ENCODE data around the gene ERMAP. TPM values are rescaled to one million over a fixed set of nuclear protein-coding genes. Genes with fewer than 3 reads are reported as not detected.

The ERMAP gene
- total and polyA plus RNA-seq, 10 of the 15 experiments (the other 5 are each of a cell fraction or from before 2014, with no cell fraction given), result 1.4 to 6.8 (median 4.1) TPM

- whole genome bisulfite sequencing (ENCODE audit: insufficient coverage, insufficient replicate concordance, low lambda C conversion rate, missing lambda C conversion rate), result 98% methylated on average over 6 of the region's 6 CpGs
- POLR2A ChIA-PET, result interaction anchor here (1.8 kb wide), 1 partner anchor 10 kb away, joined by 9 read pairs; the partner anchor contains the start of genes C1orf50 and P3H1
- Histone ChIP-seq H3K27ac (ENCODE audit: control insufficient read depth, insufficient read depth) (no peak overlapping the region), H3K4me2 (ENCODE audit: control insufficient read depth, insufficient read depth) (no peak overlapping the region), H3K4me3 (no peak overlapping the region), H3K9ac (ENCODE audit: control insufficient read depth, insufficient read depth, low read length) (no peak overlapping the region), H4K20me1 (ENCODE audit: control insufficient read depth, insufficient read depth) (no peaks in the 10 kb centered on the region), H3K4me1 (ENCODE audit: control insufficient read depth, insufficient read depth, low read length) (peaks cover 5% of the 10 kb centered on the region; the same call in 1 of the 2 replicates), H3K9me3 (replicated peaks; ENCODE audit: control insufficient read depth, insufficient read depth, low read length) (no peaks in the 10 kb centered on the region), H3K79me2 (ENCODE audit: control insufficient read depth, insufficient read depth, low read length) (no peaks in the 10 kb centered on the region), H3K27me3 (replicated peaks in 1 of 2; ENCODE audit: control insufficient read depth in 2 of 2, insufficient read depth in 2 of 2, low read length in 1 of 2) (no peaks in the 10 kb centered on the region), H3K36me3 (ENCODE audit: control insufficient read depth in 2 of 2, insufficient read depth in 2 of 2, low read length in 1 of 2) (peaks cover 10 to 26% of the 10 kb centered on the region in 2 experiments), H2AFZ (ENCODE audit: control insufficient read depth, low read depth, low read length) (no peak overlapping the region)
- SMC1A ChIA-PET (ENCODE audit: uncharacterized antibody, unreplicated experiment), result interaction anchor here (1.3 to 5.6 kb wide), 4 partner anchors 9 to 296 kb away, joined by 4 to 53 read pairs (median 28); partner anchors contain the start of genes C1orf50 and P3H1
- TF ChIP-seq CBX3 (IDR thresholded peaks at IDR 0.05; ENCODE audit: borderline replicate concordance, low read depth), result no peak
- no TSS peak for BruUV-seq (replicated peaks)
- intact Hi-C loops (cut with micrococcal nuclease; ENCODE audit: unreplicated experiment), result no loop called here
- RAD21 ChIA-PET (ENCODE audit: unreplicated experiment), result interaction anchor here (2.4 to 5.2 kb wide), 3 partner anchors 9 to 297 kb away, joined by 16 to 92 read pairs (median 25); partner anchors contain the start of genes C1orf50 and P3H1
- FAIRE-seq (no peak), ATAC-seq (no peak), DNase-seq (ENCODE audit: low read depth, low spot score) (no peak)
- in situ Hi-C loops (cut with MboI), result no loop called here
- CTCF ChIA-PET, result interaction anchor here (0.8 to 3.0 kb wide), 6 partner anchors 8 to 297 kb away, joined by 3 to 60 read pairs (median 10); partner anchors contain the start of genes C1orf50, P3H1 and ZNF691
Observed at GRCh38 chr1:42776502-42776901, 40.4 kb upstream of the ERMAP start.

GRCh38 chr1:42777852-42778251 lies 39.1 kb upstream of the ERMAP start:
- no peaks in the 10 kb centered on the region for H3K79me2 ChIP-seq (ENCODE audit: control insufficient read depth, insufficient read depth, low read length)
- no TSS peak for BruUV-seq (replicated peaks)
- DNase-seq (ENCODE audit: low read depth, low spot score) (no peak), ATAC-seq (peak; percentile 77), FAIRE-seq (peak; percentile 75)
- H3K4me3 ChIP-seq, result no peak overlapping the region
- RAD21 ChIA-PET (ENCODE audit: unreplicated experiment), result interaction anchor here (0.8 to 5.2 kb wide), 9 partner anchors 10 to 296 kb away, joined by 3 to 92 read pairs (median 4); partner anchors contain the start of genes C1orf50, P3H1 and ZNF691
- no peak overlapping the region for H2AFZ ChIP-seq (ENCODE audit: control insufficient read depth, low read depth, low read length)
- H3K27ac ChIP-seq (ENCODE audit: control insufficient read depth, insufficient read depth), result no peak overlapping the region
- intact Hi-C loops (cut with micrococcal nuclease; ENCODE audit: unreplicated experiment) (loop anchor here (1.0 to 2.0 kb wide), 2 partner anchors 135 to 295 kb away; no protein-coding TSS in a partner anchor), in situ Hi-C loops (cut with MboI) (no loop called here)
- SMC1A ChIA-PET (ENCODE audit: uncharacterized antibody, unreplicated experiment), result interaction anchor here (0.9 to 5.6 kb wide), 14 partner anchors 10 to 299 kb away, joined by 3 to 53 read pairs (median 5); partner anchors contain the start of genes C1orf50, P3H1 and SVBP
- no peaks in the 10 kb centered on the region for H3K27me3 ChIP-seq (replicated peaks in 1 of 2; ENCODE audit: control insufficient read depth in 2 of 2, insufficient read depth in 2 of 2, low read length in 1 of 2)
- no peaks in the 10 kb centered on the region for H4K20me1 ChIP-seq (ENCODE audit: control insufficient read depth, insufficient read depth)
- CTCF ChIA-PET, result interaction anchor here (0.7 to 3.0 kb wide), 31 partner anchors 9 to 637 kb away, joined by 3 to 60 read pairs (median 4); partner anchors contain the start of genes C1orf50, ERMAP, P3H1 and SVBP
- POLR2A ChIA-PET, result interaction anchor here (0.9 to 1.9 kb wide), 3 partner anchors 9 to 296 kb away, joined by 3 to 7 read pairs (median 4); partner anchors contain the start of genes C1orf50 and P3H1
- H3K4me1 ChIP-seq (ENCODE audit: control insufficient read depth, insufficient read depth, low read length), result peaks cover 5% of the 10 kb centered on the region; the same call in 1 of the 2 replicates
- H3K36me3 ChIP-seq (ENCODE audit: control insufficient read depth in 2 of 2, insufficient read depth in 2 of 2, low read length in 1 of 2), result peaks cover 10 to 29% of the 10 kb centered on the region in 2 experiments
- no peak overlapping the region for H3K9ac ChIP-seq (ENCODE audit: control insufficient read depth, insufficient read depth, low read length)
- no peaks in the 10 kb centered on the region for H3K9me3 ChIP-seq (replicated peaks; ENCODE audit: control insufficient read depth, insufficient read depth, low read length)
- no peak overlapping the region for H3K4me2 ChIP-seq (ENCODE audit: control insufficient read depth, insufficient read depth)
- TF ChIP-seq, protein P1, sequence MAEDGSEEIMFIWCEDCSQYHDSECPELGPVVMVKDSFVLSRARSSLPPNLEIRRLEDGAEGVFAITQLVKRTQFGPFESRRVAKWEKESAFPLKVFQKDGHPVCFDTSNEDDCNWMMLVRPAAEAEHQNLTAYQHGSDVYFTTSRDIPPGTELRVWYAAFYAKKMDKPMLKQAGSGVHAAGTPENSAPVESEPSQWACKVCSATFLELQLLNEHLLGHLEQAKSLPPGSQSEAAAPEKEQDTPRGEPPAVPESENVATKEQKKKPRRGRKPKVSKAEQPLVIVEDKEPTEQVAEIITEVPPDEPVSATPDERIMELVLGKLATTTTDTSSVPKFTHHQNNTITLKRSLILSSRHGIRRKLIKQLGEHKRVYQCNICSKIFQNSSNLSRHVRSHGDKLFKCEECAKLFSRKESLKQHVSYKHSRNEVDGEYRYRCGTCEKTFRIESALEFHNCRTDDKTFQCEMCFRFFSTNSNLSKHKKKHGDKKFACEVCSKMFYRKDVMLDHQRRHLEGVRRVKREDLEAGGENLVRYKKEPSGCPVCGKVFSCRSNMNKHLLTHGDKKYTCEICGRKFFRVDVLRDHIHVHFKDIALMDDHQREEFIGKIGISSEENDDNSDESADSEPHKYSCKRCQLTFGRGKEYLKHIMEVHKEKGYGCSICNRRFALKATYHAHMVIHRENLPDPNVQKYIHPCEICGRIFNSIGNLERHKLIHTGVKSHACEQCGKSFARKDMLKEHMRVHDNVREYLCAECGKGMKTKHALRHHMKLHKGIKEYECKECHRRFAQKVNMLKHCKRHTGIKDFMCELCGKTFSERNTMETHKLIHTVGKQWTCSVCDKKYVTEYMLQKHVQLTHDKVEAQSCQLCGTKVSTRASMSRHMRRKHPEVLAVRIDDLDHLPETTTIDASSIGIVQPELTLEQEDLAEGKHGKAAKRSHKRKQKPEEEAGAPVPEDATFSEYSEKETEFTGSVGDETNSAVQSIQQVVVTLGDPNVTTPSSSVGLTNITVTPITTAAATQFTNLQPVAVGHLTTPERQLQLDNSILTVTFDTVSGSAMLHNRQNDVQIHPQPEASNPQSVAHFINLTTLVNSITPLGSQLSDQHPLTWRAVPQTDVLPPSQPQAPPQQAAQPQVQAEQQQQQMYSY (CRISPR knock-in tag; IDR thresholded peaks at IDR 0.05), result no peak
- TF ChIP-seq RAD21 (IDR thresholded peaks at IDR 0.05; ENCODE audit: insufficient read depth, low read depth, low read length) (peak; percentile 85), ZBED1 (IDR thresholded peaks at IDR 0.05; ENCODE audit: borderline replicate concordance) (no peak), CTCF (IDR thresholded peaks at IDR 0.05 in 2 of 3, conservative IDR thresholded peaks at IDR 0.05 in 1 of 3; ENCODE audit: control insufficient read depth in 2 of 3, extremely low read depth in 1 of 3, insufficient read depth in 1 of 3, low read depth in 3 of 3, low read length in 3 of 3) (peak; percentile 69 to 76 (median 71)), YBX1 (IDR thresholded peaks at IDR 0.05) (no peak), ZNF274 (IDR thresholded peaks at IDR 0.05; ENCODE audit: insufficient read depth, insufficient read length) (no peak)
